Colonic mucosa (tissue), 4 donors: ENCODE data around the gene QPRT. TPM values are rescaled to one million over a fixed set of nuclear protein-coding genes. Genes with fewer than 3 reads are reported as not detected.
A peak's percentile ranks its signal among the peaks of the same experiment; 100 is the strongest.
"Not testable (repeated sequence)": the region's sequence is repeated elsewhere in the genome, so short reads cannot be mapped to it uniquely, and the experiment has no call there.

Experiments
- DNase-seq: peaks from one replicate; pipeline ENCODE4 v3.0.0-alpha.2; 2020
- H3K27ac ChIP-seq: fragments of 200-600 bp; one replicate; pipeline ENCODE4 v1.8.0; 2021
- H3K27me3 ChIP-seq: fragments of 200-600 bp; one replicate; pipeline ENCODE4 v1.8.0; 2021
- H3K36me3 ChIP-seq: fragments of 200-600 bp; one replicate; pipeline ENCODE4 v1.8.0; 2021
- H3K4me1 ChIP-seq: fragments of 200-600 bp; one replicate; pipeline ENCODE4 v1.8.0; 2021; ENCODE audit warnings: mild to moderate bottlenecking
- H3K4me3 ChIP-seq: fragments of 200-600 bp; one replicate; pipeline ENCODE4 v1.8.0; 2021
- H3K9ac ChIP-seq, 2 donors: one replicate each; pipeline ENCODE4 v1.7.0; 2013; ENCODE audit warnings: control low read depth in 2 of 2, low read depth in 2 of 2, low read length in 2 of 2
- H3K9me3 ChIP-seq: fragments of 200-600 bp; one replicate; pipeline ENCODE4 v1.8.0; 2021
- CTCF ChIP-seq: fragments of 200-600 bp; IDR thresholded peaks from one replicate; pipeline ENCODE4 v1.8.0; 2022; ENCODE audit warnings: antibody characterized with exemption, mild to moderate bottlenecking
- intact Hi-C: fragments of 100-400 bp; cut with DNase I; formaldehyde crosslinking; loops from one replicate; pipeline ENCODE4 v1.14.1; 2022
- total RNA-seq, 2 donors: library from RNA; stranded (reverse); fragmentation: NEBNext Ultra II Directional in 1 of 2; extraction: Animal tissue kit (Norgen Biotek cat#: 25700) in 1 of 2; gene quantifications; one replicate each; pipeline ENCODE4 v1.2.1, GENCODE V29; 2021
- donor health status: healthy.
- donor health status: DM: no; HTN: no; CAD: no.
- donor health status: DM: no; HTN: no; CAD: no.

QPRT gene
- total RNA-seq, result 100 to 1,000 TPM in 1 of 2 donors, 10 to 100 TPM in 1; 54.7 to 102 TPM

GRCh38 chr16:29678691-29679267, at the start of gene QPRT:
Gene QPRT (plus strand): TSS chr16:29679180. CDS start chr16:29679198, 18 bp downstream.
- TF ChIP-seq CTCF, result no peak
- Histone ChIP-seq H3K9ac (peak within 1 kb of the TSS; percentile 51 to 74), H3K27me3 (no peaks in the 10 kb centered on the region), H3K4me1 (no peaks in the 10 kb centered on the region), H3K27ac (peak within 1 kb of the TSS; percentile 80), H3K9me3 (no peaks in the 10 kb centered on the region), H3K36me3 (no peaks in the 10 kb centered on the region), H3K4me3 (peak within 1 kb of the TSS; percentile 36)
- DNase-seq, result peak; percentile 81
- intact Hi-C loops, result no loop called here

- H3K4me1 ChIP-seq, H3K27ac ChIP-seq, intact Hi-C loops, H3K4me3 ChIP-seq, H3K9ac ChIP-seq, H3K9me3 ChIP-seq, DNase-seq, H3K36me3 ChIP-seq, H3K27me3 ChIP-seq: not testable (repeated sequence)
These were observed 49.7 kb upstream of the QPRT start for GRCh38 chr16:29629318-29629717.

DNA sequence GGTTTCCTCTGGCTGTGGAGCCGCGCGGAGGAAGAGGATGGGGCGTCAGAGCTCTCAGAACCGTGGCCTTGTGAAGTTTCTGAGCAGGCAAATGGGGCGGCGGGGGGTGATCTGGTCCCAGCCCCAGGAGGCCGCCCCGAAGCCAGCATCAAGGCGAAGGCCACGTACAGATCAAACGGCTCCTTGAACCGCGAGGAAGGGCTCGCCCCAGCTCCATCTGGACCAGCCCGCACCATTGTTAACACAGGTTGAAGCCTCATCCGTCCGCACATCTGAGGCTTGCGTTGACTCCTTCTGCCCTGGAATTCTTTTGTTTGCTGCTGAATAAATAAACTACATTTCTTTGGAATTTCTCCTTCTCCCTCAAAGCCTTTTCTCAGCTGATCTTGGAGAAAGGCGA, 47.3 kb upstream of the QPRT start:
- H3K9ac ChIP-seq, H3K36me3 ChIP-seq, DNase-seq, H3K27me3 ChIP-seq, H3K4me1 ChIP-seq, H3K4me3 ChIP-seq, H3K9me3 ChIP-seq, H3K27ac ChIP-seq, intact Hi-C loops: not testable (repeated sequence)

DNA sequence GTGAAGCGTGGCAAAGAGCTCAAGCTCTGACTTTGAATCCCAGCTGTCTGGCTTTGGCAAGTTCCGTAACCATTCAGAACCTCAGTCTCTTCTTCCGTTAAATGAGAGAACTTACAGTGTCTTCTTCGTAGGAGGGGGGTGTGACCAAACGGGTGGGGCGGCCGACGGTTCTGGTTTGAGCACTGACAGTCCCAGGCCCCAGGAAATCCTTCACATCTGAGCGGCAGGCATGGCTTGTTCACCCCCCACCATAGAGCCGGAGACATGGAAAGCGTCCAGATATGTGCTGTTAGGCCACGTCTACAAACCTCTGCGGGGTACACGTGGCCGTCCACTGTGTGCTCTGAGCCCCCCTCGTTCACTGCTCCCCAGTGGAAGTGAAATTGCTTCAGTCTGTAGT, 43.1 kb upstream of the QPRT start:
- H3K9ac ChIP-seq, H3K4me1 ChIP-seq, H3K36me3 ChIP-seq, intact Hi-C loops, H3K27ac ChIP-seq, H3K4me3 ChIP-seq, DNase-seq, H3K27me3 ChIP-seq, H3K9me3 ChIP-seq: not testable (repeated sequence)

DNA sequence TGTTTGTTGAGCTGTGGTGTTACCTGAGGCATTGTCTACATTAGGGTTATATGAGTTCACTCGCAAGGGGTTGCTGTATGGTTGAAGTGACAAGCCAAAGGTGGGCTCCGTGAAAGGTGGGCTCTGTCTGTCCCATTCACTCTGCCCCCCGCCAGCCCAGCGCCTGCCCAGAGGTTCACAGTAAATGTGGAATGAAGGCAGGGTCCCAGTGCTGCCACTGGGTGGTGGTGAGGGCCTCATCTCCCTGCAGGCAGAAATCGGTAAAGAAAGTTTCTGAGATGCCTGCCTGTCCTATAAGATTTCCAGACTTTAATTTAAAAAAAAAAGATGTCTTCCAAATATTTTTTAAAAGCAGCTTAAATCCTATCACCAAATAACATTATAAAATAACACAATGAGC, 42.6 kb upstream of the QPRT start:
- H3K9ac ChIP-seq, DNase-seq, H3K4me3 ChIP-seq, H3K9me3 ChIP-seq, H3K4me1 ChIP-seq, intact Hi-C loops, H3K27ac ChIP-seq, H3K36me3 ChIP-seq, H3K27me3 ChIP-seq: not testable (repeated sequence)

- DNase-seq, H3K9ac ChIP-seq, H3K4me1 ChIP-seq, H3K9me3 ChIP-seq, H3K36me3 ChIP-seq, intact Hi-C loops, H3K27ac ChIP-seq, H3K4me3 ChIP-seq, H3K27me3 ChIP-seq: not testable (repeated sequence)
These were observed 40.2 kb upstream of the QPRT start for GRCh38 chr16:29638751-29639150.

- DNase-seq, result no peak
- H3K9ac ChIP-seq, result no peak overlapping the region
- H3K4me1 ChIP-seq, result no peaks in the 10 kb centered on the region
- no peaks in the 10 kb centered on the region for H3K36me3 ChIP-seq
- no peaks in the 10 kb centered on the region for H3K9me3 ChIP-seq
- H3K4me3 ChIP-seq, result no peak overlapping the region
- H3K27ac ChIP-seq, result no peak overlapping the region
- TF ChIP-seq CTCF, result no peak
- intact Hi-C loops, result no loop called here
- no peaks in the 10 kb centered on the region for H3K27me3 ChIP-seq
These were observed 37.4 kb upstream of the QPRT start for GRCh38 chr16:29641561-29641960.

DNA sequence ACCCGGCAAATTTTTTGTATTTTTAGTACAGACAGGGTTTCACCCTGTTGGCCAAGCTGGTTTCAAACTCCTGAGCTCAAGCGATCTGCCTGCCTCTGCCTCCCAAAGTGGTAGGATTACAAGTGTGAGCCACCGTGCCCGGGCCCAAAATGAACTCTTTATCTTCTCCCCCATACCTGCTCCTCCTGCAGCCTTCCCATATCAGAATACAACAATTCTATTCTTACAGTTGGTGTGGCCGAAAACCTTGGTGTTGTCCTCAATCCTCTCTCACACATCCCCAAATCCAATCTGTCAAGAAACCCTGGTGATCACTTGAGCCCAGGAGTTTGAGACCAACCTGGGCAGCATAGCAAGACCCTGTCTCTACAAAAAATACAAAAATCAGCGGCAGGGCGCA, 35.4 kb upstream of the QPRT start:
- DNase-seq, result no peak
- H3K4me1 ChIP-seq, result no peaks in the 10 kb centered on the region
- no peak overlapping the region for H3K4me3 ChIP-seq
- no peaks in the 10 kb centered on the region for H3K36me3 ChIP-seq
- no peaks in the 10 kb centered on the region for H3K9me3 ChIP-seq
- H3K27ac ChIP-seq, result no peak overlapping the region
- H3K9ac ChIP-seq, result no peak overlapping the region
- intact Hi-C loops, result no loop called here
- no peak for TF ChIP-seq CTCF
- no peaks in the 10 kb centered on the region for H3K27me3 ChIP-seq
